ENCODE results near the gene GHDC.
"Not testable (repeated sequence)": the region's sequence is repeated elsewhere in the genome, so short reads cannot be mapped to it uniquely, and the experiment has no call there.

The GHDC gene

DNA sequence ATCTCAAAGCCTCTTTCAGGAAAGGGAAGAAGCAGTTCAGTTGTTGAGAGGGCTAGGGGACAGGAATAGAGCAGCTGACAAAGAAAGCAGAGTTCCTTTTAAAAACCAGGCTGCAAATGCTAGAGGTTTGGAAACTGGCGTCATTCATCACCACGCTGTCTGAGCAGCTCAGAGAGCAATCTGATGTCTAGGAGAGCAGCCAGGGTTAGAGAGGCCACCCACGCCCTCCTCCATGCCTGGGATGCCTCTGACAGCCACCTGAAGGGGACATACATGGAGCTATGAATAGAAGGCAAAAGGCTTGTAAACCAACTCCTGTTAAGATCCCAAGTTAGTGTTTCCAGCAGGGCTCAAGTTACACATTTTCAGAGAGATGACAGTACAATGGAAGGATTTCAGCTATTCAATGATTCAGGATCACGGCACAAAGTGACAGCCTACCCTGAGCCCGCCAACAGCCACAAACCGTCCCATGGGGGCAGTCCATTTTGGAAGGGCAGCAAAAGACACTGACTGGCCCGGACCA, 51.9 kb downstream of the GHDC start:
- no peak for DNase-seq

GRCh38 chr17:42141382-42141781, 52.9 kb downstream of the GHDC start:
- no peak for DNase-seq

GRCh38 chr17:42140690-42141089, 53.6 kb downstream of the GHDC start:
- not testable (repeated sequence) for DNase-seq
